SK-N-SH (cell line): ENCODE data around the gene COL4A2. TPM values are rescaled to one million over a fixed set of nuclear protein-coding genes. Genes with fewer than 3 reads are reported as not detected.

Experiments used
- CTCF ChIA-PET: fragments of 300-600, 350-600 bp; formaldehyde crosslinking; extraction: SDS; loops from one replicate; lab custom pipeline; 2021; lab: Yijun Ruan, JAX
- POLR2A ChIA-PET: fragments of 350-600 bp; sonication (Branson Sonifier 250); formaldehyde crosslinking; extraction: SDS; loops from one replicate; lab custom pipeline; 2020; ENCODE audit warnings: antibody characterized with exemption, inconsistent platforms; lab: Yijun Ruan, JAX
- DNase-seq: peaks from one replicate; pipeline ENCODE4 v3.0.0; 2012
- H2AFZ ChIP-seq: fragments of 200-600 bp; sonication (generic); 2 replicates; pipeline ENCODE4 v1.8.1; 2016; ENCODE audit warnings: antibody characterized with exemption, mild to moderate bottlenecking, low read depth
- H3F3A ChIP-seq: fragments of 200-600 bp; sonication (generic); replicated peaks from 2 replicates; pipeline ENCODE3; 2016; ENCODE audit warnings: antibody characterized with exemption, mild to moderate bottlenecking; ENCODE audit not compliant: insufficient read depth
- H3K27ac ChIP-seq, 2 experiments: fragments of 200-500 bp in 1 of 2; fragments of 200-600 bp in 1 of 2; sonication (Bioruptor generic) in 1 of 2; sonication (generic), shearing (Covaris generic) in 1 of 2; 2 replicates each; pipeline versions ENCODE4 v1.5.1 to v1.6.1; 2014 to 2016; ENCODE audit warnings: low read depth in 2 of 2, inconsistent platforms in 1 of 2, low read length in 1 of 2, mild to moderate bottlenecking in 1 of 2, mixed read lengths in 1 of 2
- H3K27me3 ChIP-seq: fragments of 200-600 bp; sonication (generic), shearing (Covaris generic); 2 replicates; pipeline ENCODE4 v1.6.1; 2016; ENCODE audit warnings: mixed run types; ENCODE audit not compliant: insufficient read depth
- H3K36me3 ChIP-seq, 2 experiments: fragments of 200-500 bp in 1 of 2; fragments of 200-600 bp in 1 of 2; sonication (Bioruptor generic) in 1 of 2; sonication (generic) in 1 of 2; replicated peaks in 1 of 2; 2 replicates each; pipeline versions ENCODE3 to v1.5.1; 2014 to 2016; ENCODE audit warnings: low read length in 1 of 2, mild to moderate bottlenecking in 1 of 2; ENCODE audit not compliant: insufficient read depth in 2 of 2, control insufficient read depth in 1 of 2
- H3K4me1 ChIP-seq, 2 experiments: fragments of 200-500 bp in 1 of 2; fragments of 200-600 bp in 1 of 2; sonication (Bioruptor generic) in 1 of 2; sonication (generic), shearing (Covaris generic) in 1 of 2; 2 replicates each; pipeline versions ENCODE4 v1.5.1 to v1.6.1; 2014 to 2016; ENCODE audit warnings: low read depth in 1 of 2, low read length in 1 of 2, mixed run types in 1 of 2; ENCODE audit not compliant: insufficient read depth in 2 of 2, control insufficient read depth in 1 of 2
- H3K4me2 ChIP-seq: fragments of 200-600 bp; sonication (generic), shearing (Covaris generic); 2 replicates; pipeline ENCODE4 v1.6.1; 2017; ENCODE audit warnings: mixed run types
- H3K4me3 ChIP-seq, 2 experiments: fragments of 200-500 bp in 1 of 2; fragments of 200-600 bp in 1 of 2; sonication (Bioruptor generic) in 1 of 2; sonication (generic), shearing (Covaris generic) in 1 of 2; 2 replicates each; pipeline versions ENCODE4 v1.5.1 to v1.8.1; 2014 to 2016; ENCODE audit warnings: low read depth in 2 of 2, inconsistent platforms in 1 of 2, low read length in 1 of 2, mild to moderate bottlenecking in 1 of 2, mixed read lengths in 1 of 2, moderate library complexity in 1 of 2
- H3K79me2 ChIP-seq: fragments of 200-600 bp; sonication (generic); 2 replicates; pipeline ENCODE4 v1.8.1; 2017; ENCODE audit warnings: mild to moderate bottlenecking; ENCODE audit not compliant: insufficient read depth
- H3K9ac ChIP-seq: fragments of 200-600 bp; sonication (generic); 2 replicates; pipeline ENCODE4 v1.6.1; 2017; ENCODE audit warnings: mixed run types
- H3K9me2 ChIP-seq: fragments of 200-600 bp; sonication (generic); 2 replicates; pipeline ENCODE4 v1.6.1; 2017; ENCODE audit warnings: mixed run types
- H3K9me3 ChIP-seq: fragments of 200-600 bp; sonication (generic); 2 replicates; pipeline ENCODE4 v1.6.1; 2017; ENCODE audit warnings: mixed run types, mild to moderate bottlenecking, moderate library complexity
- H4K20me1 ChIP-seq: fragments of 200-600 bp; sonication (generic); 2 replicates; pipeline ENCODE4 v1.6.1; 2017; ENCODE audit warnings: mild to moderate bottlenecking, mixed run types; ENCODE audit not compliant: insufficient read depth
- ELF1 ChIP-seq: IDR thresholded peaks from 2 replicates; pipeline ENCODE4 v1.4.0; 2012
- EZH2phosphoT487 ChIP-seq: fragments of 200-600 bp; sonication (generic); IDR thresholded peaks from 2 replicates; pipeline ENCODE4 v1.6.1; 2017; ENCODE audit warnings: low read depth, mixed run types, mild to moderate bottlenecking, antibody characterized with exemption, moderate library complexity, borderline replicate concordance
- FOXJ3 ChIP-seq: sonication (generic); formaldehyde crosslinking; IDR thresholded peaks from 2 replicates; pipeline ENCODE4 v1.5.1; 2020; ENCODE audit warnings: mild to moderate bottlenecking, missing genetic modification reagents
- GATA2 ChIP-seq: sonication (generic); formaldehyde crosslinking; IDR thresholded peaks from 2 replicates; pipeline ENCODE4 v1.5.0; 2020; ENCODE audit warnings: mild to moderate bottlenecking, missing genetic modification reagents
- MXI1 ChIP-seq: IDR thresholded peaks from 2 replicates; pipeline ENCODE4 v1.6.1; 2012; ENCODE audit warnings: mild to moderate bottlenecking, low read depth, low read length, improper control_type of control experiment
- RAD21 ChIP-seq: IDR thresholded peaks from 2 replicates; pipeline ENCODE4 v1.6.1; 2012; ENCODE audit warnings: mild to moderate bottlenecking, low read length
- REST ChIP-seq: IDR thresholded peaks from 2 replicates; pipeline ENCODE4 v1.6.1; 2012; ENCODE audit warnings: mild to moderate bottlenecking, low read depth, low read length, moderate library complexity
- TEAD4 ChIP-seq: IDR thresholded peaks from 2 replicates; pipeline ENCODE4 v1.4.0; 2012; ENCODE audit warnings: mild to moderate bottlenecking, borderline replicate concordance; ENCODE audit not compliant: insufficient read depth
- YY1 ChIP-seq: IDR thresholded peaks from 2 replicates; pipeline ENCODE4 v1.4.0; 2012; ENCODE audit warnings: low read depth, mild to moderate bottlenecking
- WGBS: methylation state at CpG from one replicate; pipeline ENCODE4 v1.1.6; 2017; ENCODE audit warnings: low lambda C conversion rate; 5-methylcytosine and 5-hydroxymethylcytosine counted together
- polyA plus RNA-seq, 3 experiments: library from polyadenylated mRNA; depleted of rRNA; stranded (reverse); fragments of >200 nt; gene quantifications; 2 replicates each; pipeline ENCODE4 v1.2.3, GENCODE V29; 2012

COL4A2 gene
- polyA plus RNA-seq, 1 of the 3 experiments (the other 2 are of a cell fraction): 137 TPM

- Histone ChIP-seq H3K4me2 (no peak overlapping the region), H3K4me1 (peaks cover 9 to 12% of the 10 kb centered on the region in 2 experiments; a peak in 3 of 4 replicates), H3K27me3 (no peaks in the 10 kb centered on the region), H3K9me3 (no peaks in the 10 kb centered on the region), H2AFZ (no peak overlapping the region), H4K20me1 (no peaks in the 10 kb centered on the region), H3K27ac (no peak overlapping the region; a peak in 1 of 4 replicates), H3K4me3 (no peak overlapping the region), H3K9me2 (no peaks in the 10 kb centered on the region), H3K9ac (no peak overlapping the region), H3F3A (no peaks in the 10 kb centered on the region), H3K36me3 (peaks cover 6 to 36% of the 10 kb centered on the region in 2 experiments), H3K79me2 (no peaks in the 10 kb centered on the region)
- WGBS: 96% methylated on average over 7 of the region's 7 CpGs
- ChIA-PET POLR2A (no interaction called here), CTCF (interaction anchor here (0.8 to 2.5 kb wide), 6 partner anchors 9 to 198 kb away, joined by 3 to 15 read pairs (median 3); no protein-coding TSS in a partner anchor)
- no peak for DNase-seq
- TF ChIP-seq RAD21: peak; percentile 23; the same call in 1 of the 2 replicates
- no peak for TF ChIP-seq YY1
- no peak for TF ChIP-seq ELF1
- no peak for TF ChIP-seq REST
- TF ChIP-seq, all 33 proteins: peak for 1
Observed at GRCh38 chr13:110444226-110444653, 137.2 kb downstream of the COL4A2 start.

GRCh38 chr13:110445183-110445582 lies 138.1 kb downstream of the COL4A2 start:
- Histone ChIP-seq H3K9ac (no peak overlapping the region), H3K36me3 (peaks cover 7 to 37% of the 10 kb centered on the region in 2 experiments), H3K4me3 (no peak overlapping the region), H3K27me3 (no peaks in the 10 kb centered on the region), H3K27ac (no peak overlapping the region), H3K9me2 (no peaks in the 10 kb centered on the region), H3K4me1 (peaks cover 9 to 12% of the 10 kb centered on the region in 2 experiments; a peak in 3 of 4 replicates), H2AFZ (no peak overlapping the region), H4K20me1 (no peaks in the 10 kb centered on the region), H3K4me2 (no peak overlapping the region), H3F3A (no peaks in the 10 kb centered on the region), H3K79me2 (no peaks in the 10 kb centered on the region), H3K9me3 (no peaks in the 10 kb centered on the region)
- ChIA-PET POLR2A (no interaction called here), CTCF (interaction anchor here (0.9 to 2.5 kb wide), 4 partner anchors 8 to 197 kb away, joined by 3 to 15 read pairs (median 3); no protein-coding TSS in a partner anchor)
- TF ChIP-seq GATA2: no peak
- no peak for TF ChIP-seq TEAD4
- no peak for TF ChIP-seq MXI1
- no peak for TF ChIP-seq FOXJ3 (CRISPR knock-in tag)
- no peak for TF ChIP-seq EZH2phosphoT487
- WGBS: 80% methylated on average over 7 of the region's 7 CpGs
- no peak for DNase-seq
